K562 (cell line): ENCODE results near the gene POLR2J. TPM values are rescaled to one million over a fixed set of nuclear protein-coding genes. Genes with fewer than 3 reads are reported as not detected.
"Not testable (repeated sequence)": the region's sequence is repeated elsewhere in the genome, so short reads cannot be mapped to it uniquely, and the experiment has no call there.

ENCODE experiments used
- ATAC-seq: fragments of 200-7000 bp; cut with Tn5 transposase; 3 replicates; pipeline ENCODE4 v1.9.1; 2020; ENCODE audit warnings: moderate library complexity
- BruUV-seq: library from RNA; stranded (reverse); fragments of 400-500 nt; replicated peaks from 2 replicates; lab custom pipeline; 2021; lab: Mats Ljungman, UMichigan
- CTCF ChIA-PET: fragments of 300-600 bp; formaldehyde crosslinking; extraction: SDS; loops from one replicate; lab custom pipeline; 2021; ENCODE audit warnings: low intra/inter-chr PET ratio; lab: Yijun Ruan, JAX
- POLR2A ChIA-PET: fragments of 300-600, 350-650 bp; sonication (Branson Sonifier 250); formaldehyde crosslinking; extraction: SDS; loops from one replicate; lab custom pipeline; 2021; ENCODE audit warnings: antibody characterized with exemption, inconsistent platforms; lab: Yijun Ruan, JAX
- DNase-seq, 4 experiments: peaks; one replicate each; pipeline versions ENCODE4 v3.0.0 to v3.0.0-alpha.2; 2011 to 2018; ENCODE audit warnings: low spot score in 3 of 4, mixed read lengths in 3 of 4; ENCODE audit errors: extremely low read depth in 1 of 4
- FAIRE-seq: peaks from 2 replicates; lab custom pipeline; 2011; peaks lifted over from hg19 to GRCh38; lab: Jason Lieb, UNC
- H2AFZ ChIP-seq: 2 replicates; pipeline ENCODE4 v1.6.0; 2011; ENCODE audit warnings: low read depth, low read length, control low read depth, inconsistent platforms
- H3K27ac ChIP-seq: fragments of 200-600 bp; 3 replicates; pipeline ENCODE4 v1.8.0; 2011; ENCODE audit warnings: low read depth, mild to moderate bottlenecking, control low read depth, inconsistent platforms, low read length, moderate library complexity, mixed read lengths; ENCODE audit errors: extremely low read depth
- H3K27me3 ChIP-seq, 2 experiments: fragments of 300-600 bp in 1 of 2; 2 replicates in 1 of 2; 3 replicates in 1 of 2; pipeline versions ENCODE4 v1.6.0 to v1.8.0; 2011; ENCODE audit warnings: inconsistent platforms in 2 of 2, low read length in 2 of 2, mild to moderate bottlenecking in 1 of 2, mixed read lengths in 1 of 2, moderate library complexity in 1 of 2; ENCODE audit not compliant: control insufficient read depth in 2 of 2, insufficient read depth in 2 of 2
- H3K36me3 ChIP-seq: fragments of 300-600 bp; 3 replicates; pipeline ENCODE4 v1.8.0; 2011; ENCODE audit warnings: mild to moderate bottlenecking, low read length, inconsistent platforms; ENCODE audit not compliant: control insufficient read depth, insufficient read depth
- H3K4me1 ChIP-seq, 2 experiments: fragments of 200-600 bp in 1 of 2; replicated peaks in 1 of 2; 2 replicates in 1 of 2; 3 replicates in 1 of 2; pipeline versions ENCODE4 v1.5.1 to v1.8.0; 2011; ENCODE audit warnings: inconsistent platforms in 2 of 2, low read length in 2 of 2, mild to moderate bottlenecking in 1 of 2, mixed read lengths in 1 of 2, moderate library complexity in 1 of 2; ENCODE audit not compliant: control insufficient read depth in 2 of 2, insufficient read depth in 2 of 2
- H3K4me2 ChIP-seq: 2 replicates; pipeline ENCODE4 v1.6.1; 2011; ENCODE audit warnings: low read length, control low read depth, inconsistent platforms, mixed read lengths; ENCODE audit not compliant: insufficient read depth
- H3K4me3 ChIP-seq: fragments of 200-600 bp; sonication (generic), shearing (Covaris generic); 2 replicates; pipeline ENCODE4 v1.5.1; 2016; ENCODE audit warnings: control low read depth, inconsistent platforms
- H3K79me2 ChIP-seq: fragments of 200-600 bp; 3 replicates; pipeline ENCODE4 v1.8.0; 2011; ENCODE audit warnings: low read length, inconsistent platforms; ENCODE audit not compliant: control insufficient read depth, insufficient read depth
- H3K9ac ChIP-seq, 2 experiments: 2 replicates each; pipeline versions ENCODE4 v1.6.0 to v1.6.1; 2011; ENCODE audit warnings: low read depth in 2 of 2, low read length in 2 of 2, control low read depth in 1 of 2, inconsistent platforms in 1 of 2, mild to moderate bottlenecking in 1 of 2, mixed read lengths in 1 of 2; ENCODE audit not compliant: insufficient read depth in 1 of 2
- H3K9me1 ChIP-seq: one replicate; pipeline ENCODE4 v1.6.0; 2011; ENCODE audit warnings: inconsistent platforms, mild to moderate bottlenecking, low read length, moderate library complexity; ENCODE audit not compliant: control insufficient read depth, insufficient read depth
- H3K9me3 ChIP-seq: replicated peaks from 2 replicates; pipeline ENCODE4 v1.5.1; 2011; ENCODE audit warnings: low read depth, low read length, inconsistent platforms; ENCODE audit not compliant: control insufficient read depth, insufficient read depth
- H4K20me1 ChIP-seq: replicated peaks from 2 replicates; pipeline ENCODE4 v1.6.1; 2011; ENCODE audit warnings: low read length, inconsistent platforms, mixed read lengths; ENCODE audit not compliant: control insufficient read depth, insufficient read depth
- WGBS: fragments of 100-300 bp; shearing (Covaris generic); methylation state at CpG from one replicate; pipeline ENCODE4 v1.1.6; 2016; ENCODE audit warnings: low coverage, mixed read lengths; ENCODE audit not compliant: insufficient coverage; ENCODE audit errors: missing lambda C conversion rate; 5-methylcytosine and 5-hydroxymethylcytosine counted together
- in situ Hi-C: fragments of 300-500 bp; cut with MboI; formaldehyde crosslinking; loops from 4 replicates; pipeline ENCODE4 v1.15.0; 2018; ENCODE audit warnings: inconsistent platforms, mixed read lengths
- intact Hi-C: fragments of 100-400 bp; cut with micrococcal nuclease; formaldehyde crosslinking; loops from 2 replicates; pipeline ENCODE4 v1.14.2; 2022
- polyA plus RNA-seq, 8 experiments: library from polyadenylated mRNA; depleted of rRNA in 4 of 8; stranded (reverse) in 5 of 8; unstranded in 3 of 8; fragments of >200 nt; fragmentation: Nextera tagmentation in 2 of 8; fragmentation: Illumina TruSeq in 1 of 8; extraction: Ambion mirVana in 2 of 8; extraction: Trizol in 1 of 8; gene quantifications; 2 replicates each; pipeline versions ENCODE4 v1.2.1 to v1.2.3, GENCODE V29; 2011 to 2014; ENCODE audit warnings: inconsistent platforms in 1 of 8, missing spikeins in 1 of 8
- total RNA-seq, 7 experiments: library from RNA; depleted of rRNA in 6 of 7; stranded (reverse); fragments of >200 nt in 6 of 7; fragmentation: Illumina TruSeq in 2 of 7; extraction: Trizol in 2 of 7; gene quantifications; 2 replicates each; pipeline versions ENCODE4 v1.2.1 to v1.2.3, GENCODE V29; 2011 to 2021; ENCODE audit warnings: low replicate concordance in 1 of 7

POLR2J gene
- total and polyA plus RNA-seq, 9 of the 15 experiments (the other 6 are each of a cell fraction or from before 2014, with no cell fraction given) = 32.3 to 220 (median 113) TPM

- H3K36me3 ChIP-seq, H3K9ac ChIP-seq, H3K9me3 ChIP-seq, POLR2A ChIA-PET, intact Hi-C loops, H3K79me2 ChIP-seq, H4K20me1 ChIP-seq, H3K27ac ChIP-seq, FAIRE-seq, H3K27me3 ChIP-seq, H3K9me1 ChIP-seq, H2AFZ ChIP-seq, H3K4me2 ChIP-seq, H3K4me3 ChIP-seq, in situ Hi-C loops, DNase-seq, BruUV-seq, CTCF ChIA-PET, H3K4me1 ChIP-seq: not testable (repeated sequence)
- peak; percentile 66 for ATAC-seq
- WGBS = no CpG with 5 or more reads among the region's 13 CpGs
Measured at GRCh38 chr7:102527822-102528793, 49.4 kb upstream of the POLR2J start.

- 83% methylated on average over 1 of the region's 8 CpGs for WGBS
- H4K20me1 ChIP-seq, H3K36me3 ChIP-seq, H3K9me1 ChIP-seq, H3K27me3 ChIP-seq, ATAC-seq, H3K9ac ChIP-seq, H3K79me2 ChIP-seq, POLR2A ChIA-PET, in situ Hi-C loops, H3K9me3 ChIP-seq, H3K27ac ChIP-seq, BruUV-seq, CTCF ChIA-PET, DNase-seq, H3K4me2 ChIP-seq, H2AFZ ChIP-seq, H3K4me3 ChIP-seq, H3K4me1 ChIP-seq, intact Hi-C loops, FAIRE-seq: not testable (repeated sequence)
Measured at GRCh38 chr7:102527182-102527581, 48.5 kb upstream of the POLR2J start.

GRCh38 chr7:102524803-102525202 lies 46.1 kb upstream of the POLR2J start:
- in situ Hi-C loops = loop anchor here (5.0 kb wide), 1 partner anchor 92 kb away; the partner anchor contains the start of gene RASA4
- not testable (repeated sequence) for ATAC-seq
- WGBS = 0% methylated on average over 1 of the region's 2 CpGs

More at GRCh38 chr7:102524803-102525202, 46.1 kb upstream of the POLR2J start:
- H3K27me3 ChIP-seq, H4K20me1 ChIP-seq, H3K9me3 ChIP-seq, H3K27ac ChIP-seq, POLR2A ChIA-PET, H3K79me2 ChIP-seq, DNase-seq, H3K4me2 ChIP-seq, H3K9me1 ChIP-seq, H3K36me3 ChIP-seq, CTCF ChIA-PET, H3K4me3 ChIP-seq, H3K9ac ChIP-seq, intact Hi-C loops, FAIRE-seq, BruUV-seq, H3K4me1 ChIP-seq, H2AFZ ChIP-seq: not testable (repeated sequence)
